NCI-H526 treated with DMSO at 0.1 percent for 48 hours (cell line): ENCODE results near the gene KRT4.
"Not testable (repeated sequence)": the region's sequence is repeated elsewhere in the genome, so short reads cannot be mapped to it uniquely, and the experiment has no call there.

Experiments used
- DNase-seq: peaks from one replicate; lab custom pipeline; 2025; lab: John Stamatoyannopoulos, UW

KRT4 gene

GRCh38 chr12:52813885-52814709, at the start of gene KRT4:
KRT4 (minus strand) TSS chr12:52814116; CDS start chr12:52814058, 58 bp downstream.
- no peak for DNase-seq

- no peak for DNase-seq
Observed at GRCh38 chr12:52862023-52862422, 48.1 kb upstream of the KRT4 start.

DNA sequence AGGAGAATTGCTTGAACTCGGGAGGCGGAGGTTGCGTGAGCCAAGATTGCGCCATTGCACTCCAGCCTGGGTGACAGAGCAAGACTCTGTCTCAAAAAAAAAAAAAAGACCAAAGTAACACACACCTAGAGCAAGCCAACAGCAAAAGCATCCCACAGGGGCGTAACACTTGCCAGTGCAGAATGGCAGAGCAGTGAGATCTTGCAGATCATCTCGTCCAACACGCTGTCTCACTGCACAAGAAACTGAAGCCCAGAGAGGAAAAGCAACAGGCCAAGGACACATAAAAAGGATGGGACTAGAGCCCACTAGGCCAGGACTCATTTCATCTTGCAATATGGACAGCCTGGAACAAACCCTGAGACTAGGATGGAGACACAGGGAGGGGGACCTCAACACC, 47.6 kb upstream of the KRT4 start:
- no peak for DNase-seq

GRCh38 chr12:52860102-52860823, 46.3 kb upstream of the KRT4 start:
- no peak for DNase-seq

- no peak for DNase-seq
Observed at GRCh38 chr12:52857500-52857899, 43.6 kb upstream of the KRT4 start.

- DNase-seq, result no peak
Observed at GRCh38 chr12:52856787-52857186, 42.9 kb upstream of the KRT4 start.

- DNase-seq, result not testable (repeated sequence)
Observed at GRCh38 chr12:52856077-52856476, 42.2 kb upstream of the KRT4 start.

GRCh38 chr12:52851787-52852186, 37.9 kb upstream of the KRT4 start:
- no peak for DNase-seq

GRCh38 chr12:52850681-52851080, 36.8 kb upstream of the KRT4 start:
- no peak for DNase-seq

DNA sequence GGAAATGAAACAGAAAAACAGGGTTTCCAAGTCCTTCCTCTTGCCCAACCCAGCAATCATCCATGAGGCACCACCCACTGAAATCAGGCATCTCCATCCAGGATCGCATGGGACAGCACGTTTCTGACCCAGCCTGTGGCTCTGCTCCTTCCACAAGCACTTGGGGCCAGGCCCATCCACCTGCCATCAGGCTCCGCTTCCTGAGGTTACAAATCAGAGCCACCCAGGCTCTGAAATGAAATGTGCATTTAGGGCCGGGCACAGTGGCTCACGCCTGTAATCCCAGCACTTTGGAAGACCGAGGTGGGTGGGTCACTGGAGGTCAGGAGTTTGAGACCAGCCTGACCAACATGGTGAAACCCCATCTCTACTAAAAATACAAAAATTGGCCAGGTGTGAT, 35.6 kb upstream of the KRT4 start:
- DNase-seq, result no peak

DNA sequence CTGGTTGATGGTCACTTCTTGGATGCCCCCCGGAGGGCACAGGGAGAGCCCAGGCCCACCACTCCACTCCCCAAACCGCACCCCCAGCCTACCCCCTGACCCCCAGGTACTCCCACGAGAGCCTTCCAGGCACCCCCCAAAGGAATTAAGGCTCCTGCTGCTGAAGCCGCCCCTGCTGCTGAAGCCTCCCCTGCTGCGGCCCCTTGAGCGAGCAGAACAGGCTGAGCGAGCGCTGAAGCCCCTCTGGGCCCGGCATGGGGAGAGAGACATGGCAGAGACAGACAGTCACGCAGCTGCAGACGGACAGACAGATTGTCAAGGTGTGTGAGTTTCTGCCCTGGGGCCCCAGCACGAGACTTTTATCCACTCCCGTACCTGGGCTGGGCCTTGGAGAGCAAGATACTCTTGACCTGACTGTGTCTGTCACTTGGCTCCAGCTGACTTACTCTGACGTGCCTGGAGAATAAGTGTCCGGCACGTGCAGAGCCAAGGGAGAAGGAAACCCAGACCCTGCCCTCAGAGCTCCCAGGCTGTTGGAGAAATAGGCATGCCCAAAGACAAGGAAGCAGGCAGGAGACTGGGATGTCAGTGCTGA, 34.8 kb upstream of the KRT4 start, which contains the start of gene KRT78:
KRT78 (minus strand) TSS at position 334 of the 595 bp plus-strand sequence; CDS start at position 270, 64 bp downstream.
- DNase-seq, result no peak

DNA sequence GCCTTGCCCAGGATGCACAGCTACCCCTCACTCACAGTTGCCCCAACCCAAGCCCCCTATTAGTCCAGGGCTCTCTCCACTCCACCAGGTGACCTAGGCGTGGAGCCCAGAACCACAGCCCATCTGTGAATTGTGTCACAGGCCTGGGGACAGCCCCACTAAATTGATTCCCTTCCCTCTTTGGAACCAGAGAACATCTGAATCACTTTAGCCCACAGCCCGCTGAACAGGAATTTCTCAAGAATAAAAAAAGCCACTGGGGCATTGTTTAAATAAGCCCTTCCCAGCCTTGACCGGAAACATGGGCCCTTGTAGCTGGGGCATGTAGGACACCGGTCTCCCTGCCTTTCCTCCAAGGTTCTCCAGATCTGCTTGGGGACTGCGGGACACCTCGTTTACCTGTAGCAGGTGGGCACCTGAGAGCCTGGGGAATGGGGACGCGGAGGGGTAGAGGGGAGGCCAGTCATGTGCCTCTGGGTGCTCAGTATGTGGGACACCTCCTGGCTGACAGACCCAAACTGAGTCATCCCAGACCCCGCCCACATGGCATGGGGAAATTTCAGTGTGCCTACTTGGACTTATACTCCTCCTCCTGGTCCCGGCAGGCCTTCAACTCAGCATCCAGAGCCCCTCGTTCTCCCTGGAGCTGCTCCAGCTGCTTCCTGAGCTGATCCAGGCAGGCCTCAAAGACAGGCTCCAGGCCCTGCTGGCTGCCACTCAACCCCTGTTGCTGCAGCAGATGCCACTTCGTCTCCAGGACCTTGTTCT, 33.6 kb upstream of the KRT4 start:
- no peak for DNase-seq

GRCh38 chr12:52846356-52846970, 32.5 kb upstream of the KRT4 start:
- no peak for DNase-seq

GRCh38 chr12:52845946-52846345, 32.0 kb upstream of the KRT4 start:
- no peak for DNase-seq

DNA sequence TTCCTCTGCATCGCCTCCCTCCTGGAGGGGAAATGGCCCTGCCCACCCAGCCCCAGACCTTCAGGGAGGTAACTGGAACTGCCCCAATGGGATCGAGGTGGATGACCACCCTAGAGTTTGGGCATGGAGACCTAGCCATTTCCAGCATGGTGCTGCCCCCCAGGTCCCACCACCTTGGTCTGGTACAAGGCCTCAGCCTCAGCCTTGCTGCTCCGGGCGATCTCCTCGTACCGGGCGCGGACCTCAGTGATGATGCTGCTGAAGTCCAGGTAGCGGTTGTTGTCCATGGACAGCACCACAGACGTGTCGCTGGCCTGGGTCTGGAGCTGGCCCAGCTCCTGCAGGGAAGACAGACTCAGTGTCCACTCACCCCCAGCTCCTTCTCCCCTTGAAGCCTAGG, 30.5 kb upstream of the KRT4 start:
- DNase-seq, result no peak

- DNase-seq, result no peak
Observed at GRCh38 chr12:52839436-52840105, 25.7 kb upstream of the KRT4 start.

GRCh38 chr12:52838609-52839435, 24.9 kb upstream of the KRT4 start:
- DNase-seq, result no peak

- no peak for DNase-seq
Observed at GRCh38 chr12:52837781-52838608, 24.1 kb upstream of the KRT4 start.

DNA sequence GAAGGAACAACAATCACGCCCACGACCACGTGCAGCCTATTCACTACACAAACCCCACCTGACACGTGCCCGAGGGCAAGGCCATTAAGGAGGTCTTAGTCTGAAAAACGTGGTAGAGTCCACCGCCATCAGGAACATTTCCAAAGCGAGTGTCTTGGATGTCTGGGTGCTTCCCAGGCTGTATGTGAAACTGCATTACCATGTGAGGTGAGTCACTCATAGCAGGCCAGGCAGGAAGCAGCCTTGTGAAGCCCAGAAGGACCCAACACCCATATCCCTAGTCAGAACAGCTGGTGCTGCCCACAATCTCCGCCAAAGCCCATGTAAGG, 23.5 kb upstream of the KRT4 start:
- DNase-seq, result no peak
